Tibial nerve (tissue), 3 donors: ENCODE measurements around the gene KPNA4.

Experiments used
- CTCF ChIP-seq, 5 experiments: fragments of 200-600 bp in 3 of 5; fragments of 450-650 bp in 2 of 5; sonication (generic) in 3 of 5; IDR thresholded peaks; one replicate each; pipeline ENCODE4 v1.5.1; 2016 to 2019; ENCODE audit warnings: antibody characterized with exemption in 5 of 5, mild to moderate bottlenecking in 3 of 5, moderate library complexity in 2 of 5
- POLR2A ChIP-seq, 2 donors: fragments of 450-650 bp; IDR thresholded peaks; one replicate each; pipeline ENCODE4 v1.6.1; 2017; ENCODE audit warnings: antibody characterized with exemption in 2 of 2, mild to moderate bottlenecking in 2 of 2, moderate library complexity in 2 of 2

GRCh38 chr3:160601288-160601687, 35.9 kb upstream of the KPNA4 start:
- no peak for TF ChIP-seq CTCF (IDR thresholded peaks at IDR 0.05)
- TF ChIP-seq POLR2A (IDR thresholded peaks at IDR 0.05), result no peak
